C4-2B (cell line): ENCODE data around the gene MYH1.

ENCODE experiments used
- ZFX ChIP-seq: fragments of 450-650 bp; IDR thresholded peaks from 2 replicates; pipeline ENCODE4 v1.6.1; 2017
- TF ChIP-seq, protein P1 (sequence below): fragments of 450-650 bp; conservative IDR thresholded peaks from 2 replicates; pipeline ENCODE4 v1.5.1; 2017; ENCODE audit warnings: mild to moderate bottlenecking

DNA sequence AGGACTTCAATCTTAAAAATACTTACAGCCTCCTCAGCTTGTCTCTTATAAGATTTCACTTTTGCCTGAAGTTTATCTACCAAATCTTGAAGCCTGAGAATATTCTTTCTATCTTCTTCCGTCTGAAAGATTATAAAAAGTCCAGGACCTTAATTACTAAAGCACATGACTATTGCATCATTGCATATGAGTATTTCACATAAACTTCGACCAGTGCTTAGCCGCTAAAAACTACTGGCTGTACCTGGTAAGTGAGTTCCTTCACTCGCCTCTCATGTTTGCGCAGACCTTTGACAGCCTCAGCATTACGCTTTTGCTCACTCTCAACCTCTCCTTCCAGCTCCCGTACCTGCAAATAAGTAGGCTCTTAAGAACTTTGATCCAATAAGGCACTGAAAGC lies 4.7 kb upstream of the MYH1 start:
- TF ChIP-seq, protein P1, sequence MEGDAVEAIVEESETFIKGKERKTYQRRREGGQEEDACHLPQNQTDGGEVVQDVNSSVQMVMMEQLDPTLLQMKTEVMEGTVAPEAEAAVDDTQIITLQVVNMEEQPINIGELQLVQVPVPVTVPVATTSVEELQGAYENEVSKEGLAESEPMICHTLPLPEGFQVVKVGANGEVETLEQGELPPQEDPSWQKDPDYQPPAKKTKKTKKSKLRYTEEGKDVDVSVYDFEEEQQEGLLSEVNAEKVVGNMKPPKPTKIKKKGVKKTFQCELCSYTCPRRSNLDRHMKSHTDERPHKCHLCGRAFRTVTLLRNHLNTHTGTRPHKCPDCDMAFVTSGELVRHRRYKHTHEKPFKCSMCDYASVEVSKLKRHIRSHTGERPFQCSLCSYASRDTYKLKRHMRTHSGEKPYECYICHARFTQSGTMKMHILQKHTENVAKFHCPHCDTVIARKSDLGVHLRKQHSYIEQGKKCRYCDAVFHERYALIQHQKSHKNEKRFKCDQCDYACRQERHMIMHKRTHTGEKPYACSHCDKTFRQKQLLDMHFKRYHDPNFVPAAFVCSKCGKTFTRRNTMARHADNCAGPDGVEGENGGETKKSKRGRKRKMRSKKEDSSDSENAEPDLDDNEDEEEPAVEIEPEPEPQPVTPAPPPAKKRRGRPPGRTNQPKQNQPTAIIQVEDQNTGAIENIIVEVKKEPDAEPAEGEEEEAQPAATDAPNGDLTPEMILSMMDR = no peak
- no peak for TF ChIP-seq ZFX
